ENCODE data around the gene RICTOR. TPM values are rescaled to one million over a fixed set of nuclear protein-coding genes. Genes with fewer than 3 reads are reported as not detected.
"Not testable (repeated sequence)": the region's sequence is repeated elsewhere in the genome, so short reads cannot be mapped to it uniquely, and the experiment has no call there.

RICTOR gene
- total RNA-seq, 6 experiments from 2014 or later, result 16.1 to 24.0 (median 20.1) TPM

DNA sequence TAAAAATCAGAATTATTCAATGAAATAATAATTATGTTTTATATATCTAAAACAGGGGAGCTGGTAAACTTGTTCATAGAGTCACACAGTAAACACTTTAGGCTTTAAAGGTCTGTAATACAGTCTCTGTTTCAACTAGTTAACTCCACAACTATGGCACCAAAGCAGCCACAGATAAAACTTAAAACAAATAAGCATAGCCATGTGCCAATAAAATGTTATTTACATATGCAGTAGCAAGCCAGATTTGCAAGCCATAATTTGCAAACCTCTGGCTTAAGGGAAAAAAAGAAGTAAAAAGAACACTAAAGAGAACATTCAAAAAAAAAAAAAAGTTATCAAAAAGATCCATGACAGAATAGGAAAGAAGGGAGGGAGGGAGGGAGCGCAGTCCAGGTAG, 24.9 kb downstream of the RICTOR start:
- Mint-ChIP-seq H3K9me3 (no peaks in the 10 kb centered on the region), H3K4me3 (no peak overlapping the region), H3K27ac (no peak overlapping the region), H3K36me3 (ENCODE audit: low read depth) (no peaks in the 10 kb centered on the region), H3K4me1 (ENCODE audit: low read depth) (peaks cover 13% of the 10 kb centered on the region; the same call in 1 of the 2 replicates), H3K27me3 (ENCODE audit: insufficient read depth) (no peaks in the 10 kb centered on the region; the same call in 1 of the 2 replicates)
- no peak for DNase-seq
- TF ChIP-seq CTCF (IDR thresholded peaks at IDR 0.05), result no peak

DNA sequence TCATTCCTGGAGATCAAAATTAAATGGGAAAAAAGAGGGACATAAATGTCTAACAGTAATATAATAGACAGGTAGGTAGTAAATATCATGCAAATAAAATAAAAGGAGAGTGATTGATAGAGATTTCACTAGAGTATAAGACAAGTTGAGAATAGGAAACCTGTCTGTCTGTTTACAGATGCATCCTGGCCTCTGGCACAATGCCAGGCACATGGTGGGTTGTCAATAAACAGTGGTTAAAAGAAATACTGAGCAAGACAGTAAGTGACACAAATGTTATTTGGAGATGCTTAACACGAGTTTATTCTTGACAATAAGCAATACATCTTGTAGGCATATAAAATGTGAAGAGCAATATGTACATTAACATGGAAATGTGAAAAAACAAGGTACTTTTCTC, 33.3 kb downstream of the RICTOR start:
- Mint-ChIP-seq H3K27me3 (ENCODE audit: insufficient read depth) (no peaks in the 10 kb centered on the region), H3K27ac (no peak overlapping the region), H3K4me1 (ENCODE audit: low read depth) (peaks cover 15% of the 10 kb centered on the region), H3K36me3 (ENCODE audit: low read depth) (peaks cover 11% of the 10 kb centered on the region), H3K4me3 (no peak overlapping the region), H3K9me3 (no peaks in the 10 kb centered on the region; the same call in 1 of the 2 replicates)
- no peak for TF ChIP-seq CTCF (IDR thresholded peaks at IDR 0.05)
- DNase-seq, result no peak

GRCh38 chr5:39034493-39034892, 39.7 kb downstream of the RICTOR start:
- not testable (repeated sequence) for DNase-seq
- Mint-ChIP-seq H3K36me3 (ENCODE audit: low read depth) (peaks cover 16% of the 10 kb centered on the region), H3K4me1 (ENCODE audit: low read depth) (peaks cover 19% of the 10 kb centered on the region)

DNA sequence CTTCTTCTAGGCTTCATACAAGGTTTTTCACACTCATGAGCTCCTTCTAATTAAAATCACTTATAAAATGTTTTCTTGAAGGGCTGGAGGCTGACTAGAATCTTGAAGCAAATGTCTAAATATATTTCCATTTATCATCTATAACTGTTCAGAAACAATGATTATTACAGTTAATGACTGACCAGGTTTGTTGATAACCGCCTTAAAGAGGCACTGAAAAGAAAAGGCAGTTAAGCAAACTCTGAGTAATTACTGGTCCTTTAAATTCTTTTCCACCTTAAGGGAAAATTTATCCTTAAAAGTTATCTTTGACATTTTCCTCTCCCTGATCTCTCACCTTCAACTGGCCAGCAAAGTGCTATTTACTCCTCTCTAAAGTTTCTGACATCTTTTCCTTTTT, 43.2 kb downstream of the RICTOR start:
- Mint-ChIP-seq H3K9me3 (peaks cover 5% of the 10 kb centered on the region; the same call in 1 of the 2 replicates), H3K27ac (no peak overlapping the region), H3K4me3 (no peak overlapping the region), H3K36me3 (ENCODE audit: low read depth) (peaks cover 34% of the 10 kb centered on the region), H3K27me3 (ENCODE audit: insufficient read depth) (no peaks in the 10 kb centered on the region), H3K4me1 (ENCODE audit: low read depth) (peaks cover 21% of the 10 kb centered on the region)
- TF ChIP-seq CTCF (IDR thresholded peaks at IDR 0.05), result no peak
- no peak for DNase-seq

More at GRCh38 chr5:39034493-39034892, 39.7 kb downstream of the RICTOR start:
- not testable (repeated sequence) for H3K9me3 Mint-ChIP-seq; H3K27me3 Mint-ChIP-seq (ENCODE audit: insufficient read depth); H3K4me3 Mint-ChIP-seq; H3K27ac Mint-ChIP-seq

DNA sequence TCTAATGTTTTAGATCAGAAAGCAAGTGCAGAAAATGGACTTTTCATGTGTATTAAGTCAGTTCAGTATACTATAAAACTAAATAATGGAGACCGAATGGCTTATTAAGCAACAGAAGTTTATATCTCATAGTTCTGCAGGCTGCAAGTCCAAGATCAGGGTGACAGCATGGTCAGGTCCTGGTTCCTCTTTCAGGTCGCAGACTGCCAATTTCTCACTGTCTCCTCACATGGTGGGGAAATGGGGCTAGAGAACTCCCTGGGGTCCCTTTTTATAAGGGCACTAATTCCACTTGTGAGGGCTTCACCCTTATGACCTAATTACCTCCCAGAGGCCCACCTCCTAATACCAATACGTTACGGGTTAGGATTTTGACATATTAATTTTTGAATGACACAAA, 48.7 kb downstream of the RICTOR start:
- H3K27ac Mint-ChIP-seq, result no peak overlapping the region
- peaks cover 5% of the 10 kb centered on the region; the same call in 1 of the 2 replicates for H3K9me3 Mint-ChIP-seq

GRCh38 chr5:39024884-39025283, 49.3 kb downstream of the RICTOR start:
- H3K27me3 Mint-ChIP-seq (ENCODE audit: insufficient read depth), result no peaks in the 10 kb centered on the region
- peak overlapping the region; percentile 31 for H3K27ac Mint-ChIP-seq
- peak overlapping the region; percentile 67 for H3K4me3 Mint-ChIP-seq
- peaks cover 5% of the 10 kb centered on the region; the same call in 1 of the 2 replicates for H3K9me3 Mint-ChIP-seq
- H3K36me3 Mint-ChIP-seq (ENCODE audit: low read depth), result peaks cover 37% of the 10 kb centered on the region
- no peak for TF ChIP-seq CTCF (IDR thresholded peaks at IDR 0.05)
- peak; percentile 38 for DNase-seq
- H3K4me1 Mint-ChIP-seq (ENCODE audit: low read depth), result peaks cover 57% of the 10 kb centered on the region

More for the DNA sequence above, 48.7 kb downstream of the RICTOR start:
- peaks cover 55% of the 10 kb centered on the region for H3K4me1 Mint-ChIP-seq (ENCODE audit: low read depth)
- H3K36me3 Mint-ChIP-seq (ENCODE audit: low read depth), result peaks cover 34% of the 10 kb centered on the region
- TF ChIP-seq CTCF (IDR thresholded peaks at IDR 0.05), result no peak
- no peaks in the 10 kb centered on the region for H3K27me3 Mint-ChIP-seq (ENCODE audit: insufficient read depth)
- H3K4me3 Mint-ChIP-seq, result no peak overlapping the region
- DNase-seq, result no peak
